22Rv1 (cell line): ENCODE results near the gene NQO2.

Source experiments
- ZFX ChIP-seq: fragments of 450-650 bp; IDR thresholded peaks from 2 replicates; pipeline ENCODE4 v1.6.1; 2017; ENCODE audit warnings: antibody characterized with exemption, borderline replicate concordance
- TF ChIP-seq, protein P1 (sequence below): fragments of 450-650 bp; IDR thresholded peaks from 2 replicates; pipeline ENCODE4 v1.5.1; 2017; ENCODE audit warnings: mild to moderate bottlenecking

DNA sequence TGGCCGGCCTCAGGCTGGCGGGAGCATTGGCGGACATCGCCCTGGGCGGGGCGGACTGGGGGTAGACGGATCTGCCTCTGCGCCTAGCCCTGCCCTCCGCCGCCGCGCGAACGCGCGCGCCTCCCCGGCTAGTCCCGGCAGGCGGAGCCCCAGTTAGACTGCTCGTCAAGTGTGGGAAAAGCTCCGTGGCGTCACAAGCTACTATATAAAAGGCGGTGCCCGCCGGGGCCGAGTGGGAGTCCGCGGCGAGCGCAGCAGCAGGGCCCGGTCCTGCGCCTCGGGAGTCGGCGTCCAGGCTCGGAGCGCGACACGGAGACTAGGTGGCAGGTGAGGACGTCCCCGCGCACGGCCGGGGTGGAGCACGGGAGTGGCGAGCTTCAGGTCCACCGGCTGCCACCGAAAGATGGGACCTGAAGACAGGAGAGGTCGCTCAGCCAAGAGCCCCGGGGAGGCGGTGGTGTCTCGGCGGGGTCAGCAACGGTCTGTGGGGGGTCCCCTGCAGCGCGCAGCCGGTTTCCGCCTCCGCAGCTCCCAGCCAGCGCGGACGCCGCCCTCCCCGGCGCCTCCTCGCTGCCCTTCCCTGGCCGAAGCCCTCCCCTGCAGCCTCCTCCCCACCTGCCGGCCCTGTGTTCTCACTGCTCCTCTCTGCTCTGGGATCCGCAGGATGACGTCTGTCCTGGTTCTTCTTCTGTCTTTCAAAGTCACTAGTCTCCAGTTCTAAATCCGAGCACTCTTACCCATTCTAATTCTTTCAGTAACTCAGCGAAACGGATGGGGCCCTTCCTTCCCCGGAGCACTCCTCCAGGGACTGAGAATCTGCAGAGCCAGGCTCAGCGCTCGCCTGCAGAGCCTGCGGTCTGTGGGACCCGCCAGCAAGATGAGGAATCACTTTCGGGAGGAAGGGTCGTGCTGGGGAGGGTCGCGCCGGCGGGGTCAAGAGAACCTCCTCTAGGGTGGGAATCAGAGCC is 64.3 kb downstream of the NQO2 start:
- TF ChIP-seq, protein P1, sequence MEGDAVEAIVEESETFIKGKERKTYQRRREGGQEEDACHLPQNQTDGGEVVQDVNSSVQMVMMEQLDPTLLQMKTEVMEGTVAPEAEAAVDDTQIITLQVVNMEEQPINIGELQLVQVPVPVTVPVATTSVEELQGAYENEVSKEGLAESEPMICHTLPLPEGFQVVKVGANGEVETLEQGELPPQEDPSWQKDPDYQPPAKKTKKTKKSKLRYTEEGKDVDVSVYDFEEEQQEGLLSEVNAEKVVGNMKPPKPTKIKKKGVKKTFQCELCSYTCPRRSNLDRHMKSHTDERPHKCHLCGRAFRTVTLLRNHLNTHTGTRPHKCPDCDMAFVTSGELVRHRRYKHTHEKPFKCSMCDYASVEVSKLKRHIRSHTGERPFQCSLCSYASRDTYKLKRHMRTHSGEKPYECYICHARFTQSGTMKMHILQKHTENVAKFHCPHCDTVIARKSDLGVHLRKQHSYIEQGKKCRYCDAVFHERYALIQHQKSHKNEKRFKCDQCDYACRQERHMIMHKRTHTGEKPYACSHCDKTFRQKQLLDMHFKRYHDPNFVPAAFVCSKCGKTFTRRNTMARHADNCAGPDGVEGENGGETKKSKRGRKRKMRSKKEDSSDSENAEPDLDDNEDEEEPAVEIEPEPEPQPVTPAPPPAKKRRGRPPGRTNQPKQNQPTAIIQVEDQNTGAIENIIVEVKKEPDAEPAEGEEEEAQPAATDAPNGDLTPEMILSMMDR = peak; percentile 11; the same call in 1 of the 2 replicates
- TF ChIP-seq ZFX = no peak
